Neural cell (in vitro differentiated cells): ENCODE measurements around the gene FHDC1. TPM values are rescaled to one million over a fixed set of nuclear protein-coding genes. Genes with fewer than 3 reads are reported as not detected.

Experiments
- H2AFZ ChIP-seq: fragments of 200-600, 300-800 bp; sonication (generic), shearing (Covaris generic); 2 replicates; pipeline ENCODE4 v1.6.0; 2014; ENCODE audit warnings: low read depth, mild to moderate bottlenecking, antibody characterized with exemption, low read length, moderate library complexity
- H3F3A ChIP-seq: fragments of 200-600 bp; shearing (Covaris generic); 2 replicates; pipeline ENCODE4 v1.6.1; 2016; ENCODE audit warnings: mild to moderate bottlenecking, moderate library complexity, mixed read lengths, antibody characterized with exemption, low read length; ENCODE audit not compliant: insufficient read depth, poor library complexity, severe bottlenecking
- H3K27ac ChIP-seq: fragments of 200-600, 300-800 bp; sonication (generic), shearing (Covaris generic); 2 replicates; pipeline ENCODE4 v1.5.1; 2014; ENCODE audit warnings: mild to moderate bottlenecking, low read length, moderate library complexity
- H3K27me3 ChIP-seq: fragments of 300-800, 200-600 bp; sonication (generic), shearing (Covaris generic); 2 replicates; pipeline ENCODE4 v1.6.0; 2014; ENCODE audit warnings: mild to moderate bottlenecking, low read depth, low read length, moderate library complexity; ENCODE audit not compliant: insufficient read depth
- H3K36me3 ChIP-seq: fragments of 300-800, 200-600 bp; sonication (generic), shearing (Covaris generic); 2 replicates; pipeline ENCODE4 v1.5.1; 2014; ENCODE audit warnings: mild to moderate bottlenecking, antibody characterized with exemption, low read length, moderate library complexity; ENCODE audit not compliant: insufficient read depth
- H3K4me2 ChIP-seq: fragments of 300-800, 200-600 bp; sonication (generic), shearing (Covaris generic); 2 replicates; pipeline ENCODE4 v1.6.0; 2014; ENCODE audit warnings: mild to moderate bottlenecking, low read length
- H3K4me3 ChIP-seq: fragments of 300-800, 200-600 bp; sonication (generic), shearing (Covaris generic); 2 replicates; pipeline ENCODE4 v1.5.1; 2014; ENCODE audit warnings: mild to moderate bottlenecking, low read length, moderate library complexity
- H3K79me2 ChIP-seq: fragments of 200-600 bp; shearing (Covaris generic); replicated peaks from 2 replicates; pipeline ENCODE4 v1.6.0; 2014; ENCODE audit warnings: mild to moderate bottlenecking, low read length, moderate library complexity; ENCODE audit not compliant: insufficient read depth
- H3K9ac ChIP-seq: fragments of 300-800, 200-600 bp; sonication (generic), shearing (Covaris generic); 2 replicates; pipeline ENCODE4 v1.6.1; 2016; ENCODE audit warnings: mild to moderate bottlenecking, low read length, mixed read lengths
- H3K9me2 ChIP-seq: fragments of 200-600 bp; shearing (Covaris generic); 2 replicates; pipeline ENCODE4 v1.6.1; 2016; ENCODE audit warnings: mild to moderate bottlenecking, low read length, mixed read lengths; ENCODE audit not compliant: insufficient read depth
- H3K9me3 ChIP-seq: fragments of 200-600, 300-800 bp; sonication (generic), shearing (Covaris generic); 2 replicates; pipeline ENCODE4 v1.6.1; 2016; ENCODE audit warnings: mild to moderate bottlenecking, mixed run types, low read length, moderate library complexity, mixed read lengths
- H4K20me1 ChIP-seq: fragments of 200-600 bp; shearing (Covaris generic); 2 replicates; pipeline ENCODE4 v1.6.1; 2016; ENCODE audit warnings: mild to moderate bottlenecking, mixed run types; ENCODE audit not compliant: insufficient read depth
- CTCF ChIP-seq: fragments of 450-650 bp; IDR thresholded peaks from 2 replicates; pipeline ENCODE4 v1.5.1; 2014; ENCODE audit warnings: antibody characterized with exemption, mild to moderate bottlenecking, moderate library complexity; ENCODE audit not compliant: poor library complexity, severe bottlenecking
- EP300 ChIP-seq: fragments of 450-650 bp; conservative IDR thresholded peaks from 2 replicates; pipeline ENCODE4 v1.6.1; 2014; ENCODE audit warnings: antibody characterized with exemption, mild to moderate bottlenecking, moderate library complexity; ENCODE audit not compliant: poor library complexity, severe bottlenecking
- EZH2 ChIP-seq: fragments of 200-600, 300-800 bp; shearing (Covaris generic), sonication (generic); IDR thresholded peaks from 2 replicates; pipeline ENCODE4 v1.6.1; 2014; ENCODE audit warnings: antibody characterized with exemption, low read length, borderline replicate concordance, mild to moderate bottlenecking; ENCODE audit not compliant: insufficient read depth, poor library complexity, severe bottlenecking
- MXI1 ChIP-seq: fragments of 450-650 bp; conservative IDR thresholded peaks from 2 replicates; pipeline ENCODE4 v1.6.1; 2014; ENCODE audit warnings: antibody characterized with exemption, mild to moderate bottlenecking; ENCODE audit not compliant: poor library complexity, severe bottlenecking
- POLR2AphosphoS5 ChIP-seq: IDR thresholded peaks from 2 replicates; pipeline ENCODE4 v1.6.1; 2012
- RAD21 ChIP-seq: fragments of 450-650 bp; conservative IDR thresholded peaks from 2 replicates; pipeline ENCODE4 v1.6.1; 2014; ENCODE audit warnings: antibody characterized with exemption, mild to moderate bottlenecking, moderate library complexity
- SMC3 ChIP-seq: fragments of 450-650 bp; conservative IDR thresholded peaks from 2 replicates; pipeline ENCODE4 v1.6.1; 2014; ENCODE audit warnings: antibody characterized with exemption, mild to moderate bottlenecking, moderate library complexity; ENCODE audit not compliant: poor library complexity
- TAF1 ChIP-seq: IDR thresholded peaks from 2 replicates; pipeline ENCODE4 v1.6.1; 2012; ENCODE audit warnings: low read depth
- polyA plus RNA-seq: library from polyadenylated mRNA; depleted of rRNA; stranded (reverse); fragments of >200 nt; gene quantifications from 2 replicates; pipeline ENCODE4 v1.2.3, GENCODE V29; 2014
- TF ChIP-seq, protein P1 (sequence below): IDR thresholded peaks from 2 replicates; pipeline ENCODE4 v1.6.1; 2012; ENCODE audit warnings: borderline replicate concordance

Gene FHDC1
- polyA plus RNA-seq, 1 donor from 2014 or later = 11.4 TPM

- no peak overlapping the region for H3K4me2 ChIP-seq
- TF ChIP-seq TAF1 = no peak
- no peak for TF ChIP-seq SMC3
- no peak for TF ChIP-seq CTCF
- no peak for TF ChIP-seq POLR2AphosphoS5
- no peak for TF ChIP-seq RAD21
- no peak for TF ChIP-seq MXI1
- TF ChIP-seq, protein P1, sequence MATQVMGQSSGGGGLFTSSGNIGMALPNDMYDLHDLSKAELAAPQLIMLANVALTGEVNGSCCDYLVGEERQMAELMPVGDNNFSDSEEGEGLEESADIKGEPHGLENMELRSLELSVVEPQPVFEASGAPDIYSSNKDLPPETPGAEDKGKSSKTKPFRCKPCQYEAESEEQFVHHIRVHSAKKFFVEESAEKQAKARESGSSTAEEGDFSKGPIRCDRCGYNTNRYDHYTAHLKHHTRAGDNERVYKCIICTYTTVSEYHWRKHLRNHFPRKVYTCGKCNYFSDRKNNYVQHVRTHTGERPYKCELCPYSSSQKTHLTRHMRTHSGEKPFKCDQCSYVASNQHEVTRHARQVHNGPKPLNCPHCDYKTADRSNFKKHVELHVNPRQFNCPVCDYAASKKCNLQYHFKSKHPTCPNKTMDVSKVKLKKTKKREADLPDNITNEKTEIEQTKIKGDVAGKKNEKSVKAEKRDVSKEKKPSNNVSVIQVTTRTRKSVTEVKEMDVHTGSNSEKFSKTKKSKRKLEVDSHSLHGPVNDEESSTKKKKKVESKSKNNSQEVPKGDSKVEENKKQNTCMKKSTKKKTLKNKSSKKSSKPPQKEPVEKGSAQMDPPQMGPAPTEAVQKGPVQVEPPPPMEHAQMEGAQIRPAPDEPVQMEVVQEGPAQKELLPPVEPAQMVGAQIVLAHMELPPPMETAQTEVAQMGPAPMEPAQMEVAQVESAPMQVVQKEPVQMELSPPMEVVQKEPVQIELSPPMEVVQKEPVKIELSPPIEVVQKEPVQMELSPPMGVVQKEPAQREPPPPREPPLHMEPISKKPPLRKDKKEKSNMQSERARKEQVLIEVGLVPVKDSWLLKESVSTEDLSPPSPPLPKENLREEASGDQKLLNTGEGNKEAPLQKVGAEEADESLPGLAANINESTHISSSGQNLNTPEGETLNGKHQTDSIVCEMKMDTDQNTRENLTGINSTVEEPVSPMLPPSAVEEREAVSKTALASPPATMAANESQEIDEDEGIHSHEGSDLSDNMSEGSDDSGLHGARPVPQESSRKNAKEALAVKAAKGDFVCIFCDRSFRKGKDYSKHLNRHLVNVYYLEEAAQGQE = no peak
- no peak for TF ChIP-seq EZH2
- no peak for TF ChIP-seq EP300
- no peak overlapping the region for H3K9ac ChIP-seq
- peaks cover 5% of the 10 kb centered on the region for H4K20me1 ChIP-seq
- no peaks in the 10 kb centered on the region for H3K9me3 ChIP-seq
- H3K4me3 ChIP-seq = no peak overlapping the region
- H2AFZ ChIP-seq = no peak overlapping the region
- H3K79me2 ChIP-seq = no peaks in the 10 kb centered on the region
- no peaks in the 10 kb centered on the region for H3K27me3 ChIP-seq
- H3K36me3 ChIP-seq = no peaks in the 10 kb centered on the region
- H3F3A ChIP-seq = no peaks in the 10 kb centered on the region
- H3K9me2 ChIP-seq = no peaks in the 10 kb centered on the region
- no peak overlapping the region for H3K27ac ChIP-seq
Observed at GRCh38 chr4:152953514-152953913, 17.4 kb downstream of the FHDC1 start.

DNA sequence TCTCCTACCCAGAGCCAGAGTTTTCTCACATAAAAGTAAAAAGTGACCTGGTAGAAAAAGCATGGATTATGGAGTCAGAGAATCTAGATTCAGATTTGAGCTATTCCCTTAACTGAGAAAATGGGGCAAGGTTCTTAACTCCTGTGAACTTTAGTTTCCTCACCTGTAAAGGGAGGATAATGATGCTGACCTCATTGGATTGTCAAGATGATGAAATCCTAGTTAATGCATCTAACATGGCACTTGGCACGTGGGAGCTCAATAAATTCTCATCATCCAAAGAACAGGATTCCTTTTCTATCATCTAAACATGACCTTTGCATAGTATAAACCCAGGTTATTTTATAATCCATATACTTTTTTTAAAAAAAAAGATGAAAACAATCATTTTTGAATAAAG is 18.6 kb downstream of the FHDC1 start:
- Histone ChIP-seq H3K27me3 (no peaks in the 10 kb centered on the region), H3K79me2 (no peaks in the 10 kb centered on the region), H3K4me2 (no peak overlapping the region), H3K9me3 (no peaks in the 10 kb centered on the region), H3F3A (no peaks in the 10 kb centered on the region), H3K9ac (no peak overlapping the region), H3K27ac (no peak overlapping the region), H2AFZ (no peak overlapping the region), H4K20me1 (peaks cover 5% of the 10 kb centered on the region), H3K36me3 (no peaks in the 10 kb centered on the region), H3K4me3 (no peak overlapping the region), H3K9me2 (no peaks in the 10 kb centered on the region)
- TF ChIP-seq, protein P1 = no peak
- TF ChIP-seq SMC3 (no peak), EP300 (no peak), EZH2 (no peak), POLR2AphosphoS5 (no peak), TAF1 (no peak)
